DMS 273 (cell line): Measurements from ENCODE around the gene IRAG1.

ENCODE experiments used
- DNase-seq: peaks from one replicate; lab custom pipeline; 2025; ENCODE audit not compliant: unreplicated experiment; lab: John Stamatoyannopoulos, UW

IRAG1 gene, protein sequence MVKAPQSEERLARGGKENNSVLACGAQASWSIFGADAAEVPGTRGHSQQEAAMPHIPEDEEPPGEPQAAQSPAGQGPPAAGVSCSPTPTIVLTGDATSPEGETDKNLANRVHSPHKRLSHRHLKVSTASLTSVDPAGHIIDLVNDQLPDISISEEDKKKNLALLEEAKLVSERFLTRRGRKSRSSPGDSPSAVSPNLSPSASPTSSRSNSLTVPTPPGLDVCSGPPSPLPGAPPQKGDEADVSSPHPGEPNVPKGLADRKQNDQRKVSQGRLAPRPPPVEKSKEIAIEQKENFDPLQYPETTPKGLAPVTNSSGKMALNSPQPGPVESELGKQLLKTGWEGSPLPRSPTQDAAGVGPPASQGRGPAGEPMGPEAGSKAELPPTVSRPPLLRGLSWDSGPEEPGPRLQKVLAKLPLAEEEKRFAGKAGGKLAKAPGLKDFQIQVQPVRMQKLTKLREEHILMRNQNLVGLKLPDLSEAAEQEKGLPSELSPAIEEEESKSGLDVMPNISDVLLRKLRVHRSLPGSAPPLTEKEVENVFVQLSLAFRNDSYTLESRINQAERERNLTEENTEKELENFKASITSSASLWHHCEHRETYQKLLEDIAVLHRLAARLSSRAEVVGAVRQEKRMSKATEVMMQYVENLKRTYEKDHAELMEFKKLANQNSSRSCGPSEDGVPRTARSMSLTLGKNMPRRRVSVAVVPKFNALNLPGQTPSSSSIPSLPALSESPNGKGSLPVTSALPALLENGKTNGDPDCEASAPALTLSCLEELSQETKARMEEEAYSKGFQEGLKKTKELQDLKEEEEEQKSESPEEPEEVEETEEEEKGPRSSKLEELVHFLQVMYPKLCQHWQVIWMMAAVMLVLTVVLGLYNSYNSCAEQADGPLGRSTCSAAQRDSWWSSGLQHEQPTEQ

DNA sequence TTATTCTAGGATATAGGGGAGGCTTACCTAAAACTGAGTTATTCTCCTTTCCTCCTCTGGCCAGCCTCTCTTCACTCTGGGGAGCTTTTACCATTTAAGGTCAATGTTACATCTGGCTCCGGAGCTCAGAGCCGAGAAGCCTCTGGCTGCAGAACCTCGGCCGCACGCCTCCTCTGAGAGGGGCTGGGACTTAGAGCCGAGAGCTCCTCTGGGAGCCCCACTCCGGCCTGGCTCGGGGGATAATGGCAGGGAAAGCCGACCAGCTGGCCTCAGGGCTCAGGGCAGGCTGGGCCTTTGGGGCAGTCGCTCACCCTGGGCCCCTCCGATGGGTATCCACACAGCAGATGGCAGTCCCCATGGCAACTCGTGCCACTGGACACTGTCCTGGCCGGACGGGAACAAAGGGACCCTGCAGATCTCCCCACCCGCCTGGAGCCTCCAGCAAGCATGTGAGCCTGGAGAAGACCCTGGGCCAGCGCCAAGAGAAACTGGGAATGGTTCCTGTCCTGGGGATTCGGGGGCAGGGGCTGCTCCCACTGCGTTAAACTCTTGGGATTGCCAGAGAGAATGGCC, at the start of gene IRAG1:
Gene IRAG1 (minus strand): TSS at position 247 of the 573 bp plus-strand sequence. CDS start 153 bp downstream, at position 94.
- DNase-seq: peak; percentile 61

DNA sequence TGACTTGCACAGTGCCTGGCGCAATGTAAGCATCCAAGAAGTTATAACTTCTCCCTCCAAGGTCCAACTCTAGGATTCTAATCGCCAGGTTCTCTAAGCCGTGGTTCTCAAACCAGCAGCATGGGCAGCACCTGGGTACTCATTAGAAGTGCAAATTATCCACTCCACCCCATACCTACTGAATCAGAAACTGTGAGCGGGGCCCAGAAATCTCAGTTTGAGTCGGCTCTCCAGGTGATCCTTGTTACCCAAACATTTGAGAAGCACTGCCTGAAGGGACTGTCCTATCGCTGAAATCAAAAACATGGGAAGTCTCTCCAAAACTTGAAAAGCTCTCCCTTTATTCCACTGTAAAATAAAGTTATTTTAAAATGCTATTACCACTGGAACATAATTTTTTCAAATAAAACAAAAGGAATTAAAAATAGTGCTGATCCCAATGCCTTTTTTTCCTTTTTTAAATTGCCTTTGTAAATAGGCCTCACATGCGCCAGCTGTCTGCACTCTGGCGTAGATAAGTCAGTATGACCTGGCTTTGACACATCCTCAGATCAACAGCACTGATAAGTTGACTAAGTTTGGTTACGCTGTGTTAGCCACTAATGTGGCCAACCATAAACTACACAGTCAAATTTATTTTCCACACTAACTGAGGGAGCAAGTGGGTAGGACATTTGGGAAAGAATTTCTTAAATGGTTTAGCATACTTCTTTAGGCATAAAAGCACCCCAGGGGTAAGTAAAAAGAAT, 49.1 kb upstream of the IRAG1 start:
- peak; percentile 6 for DNase-seq

DNA sequence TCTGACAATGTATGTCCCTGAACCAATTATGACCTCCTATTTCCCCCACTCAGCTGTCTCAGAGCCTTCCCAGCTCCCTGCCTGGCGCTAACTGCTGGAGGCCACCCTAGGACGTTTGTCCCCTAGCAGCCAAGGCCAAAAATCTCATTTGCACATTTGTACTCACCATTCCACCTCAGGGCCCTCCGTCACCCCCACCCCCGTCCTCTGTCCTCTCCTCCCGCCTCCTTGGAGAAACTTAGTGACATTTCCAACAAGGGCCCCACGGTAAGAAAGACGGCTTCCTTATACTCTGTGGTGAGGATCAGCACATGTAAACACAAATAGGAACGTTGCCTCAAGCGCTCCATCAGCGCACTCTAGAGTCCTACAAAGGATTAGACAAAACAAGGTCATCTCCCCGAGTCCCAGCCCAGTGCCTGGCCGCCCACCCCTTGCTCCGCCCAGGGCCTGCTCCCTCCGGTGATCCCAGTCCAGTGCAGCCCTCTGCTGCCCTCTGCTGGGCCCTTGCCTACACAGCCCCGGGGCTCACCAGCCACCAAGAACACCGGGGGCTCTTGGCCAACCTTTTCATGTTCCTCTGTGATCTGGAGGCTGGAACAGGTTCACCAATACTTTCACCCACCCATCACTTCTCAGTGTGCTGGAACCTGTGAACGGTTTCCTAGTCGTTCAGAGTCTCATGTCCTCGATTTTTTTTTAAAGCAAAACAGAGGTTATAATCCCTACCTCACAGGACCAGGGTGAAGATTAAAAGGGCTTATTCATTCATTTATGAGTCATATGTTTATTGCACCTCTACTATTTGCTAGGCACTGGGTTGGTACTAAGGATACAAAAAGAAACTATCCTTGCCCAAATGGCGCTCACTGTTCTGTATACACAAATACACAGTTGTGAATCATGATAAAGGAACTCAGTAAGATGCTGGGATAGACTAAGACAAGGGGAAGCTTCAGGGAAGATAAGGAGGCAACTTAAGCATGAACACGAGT, 42.2 kb upstream of the IRAG1 start:
- DNase-seq: peak; percentile 94

DNA sequence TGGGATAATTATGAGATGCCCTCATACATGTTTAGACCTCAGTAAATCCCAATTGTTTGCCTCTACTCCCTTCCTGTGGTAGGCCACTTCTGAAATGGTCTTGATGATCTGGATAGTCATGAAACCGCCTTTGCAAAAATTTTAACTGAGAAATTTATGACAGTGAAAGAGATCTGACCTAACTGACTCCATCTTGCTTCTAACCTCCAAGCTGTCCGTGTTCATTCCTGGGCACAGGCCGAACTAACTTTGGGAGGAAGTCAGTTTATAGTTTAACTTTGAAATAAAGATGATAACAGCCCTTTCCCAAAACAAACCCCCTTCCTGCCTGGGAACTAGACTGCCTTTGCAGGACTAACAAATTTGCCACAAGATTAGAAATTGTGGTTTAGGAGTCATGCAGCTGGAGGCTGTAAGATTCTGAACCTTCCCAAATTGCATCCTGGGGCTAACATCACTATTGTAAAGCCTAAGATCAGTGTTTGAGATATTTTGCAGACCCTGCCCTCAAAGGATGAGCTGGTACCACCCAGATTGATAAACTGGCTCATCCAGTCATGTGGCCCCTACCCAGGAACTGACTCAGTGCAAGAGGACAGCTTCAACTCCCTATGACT, 37.6 kb upstream of the IRAG1 start:
- no peak for DNase-seq

DNA sequence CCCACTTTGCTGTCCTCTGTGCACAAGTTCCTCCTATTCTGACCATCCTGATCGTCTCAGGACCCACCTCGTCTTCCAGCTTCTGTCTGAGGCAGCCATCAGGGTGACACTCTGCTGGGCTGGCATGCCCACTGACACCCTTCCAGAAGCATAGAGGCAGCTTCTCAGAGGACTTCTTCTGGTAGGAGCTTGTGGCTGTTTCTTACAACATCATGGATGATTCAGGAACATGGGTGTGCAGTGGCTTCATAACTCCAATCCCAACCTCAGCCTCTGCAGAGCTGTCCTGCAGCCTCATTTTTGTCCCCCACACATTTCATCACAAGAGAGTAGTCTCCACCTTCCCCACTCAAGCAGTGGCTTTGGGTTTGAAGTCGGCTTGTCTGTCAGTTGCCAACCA, 36.6 kb upstream of the IRAG1 start:
- no peak for DNase-seq

DNA sequence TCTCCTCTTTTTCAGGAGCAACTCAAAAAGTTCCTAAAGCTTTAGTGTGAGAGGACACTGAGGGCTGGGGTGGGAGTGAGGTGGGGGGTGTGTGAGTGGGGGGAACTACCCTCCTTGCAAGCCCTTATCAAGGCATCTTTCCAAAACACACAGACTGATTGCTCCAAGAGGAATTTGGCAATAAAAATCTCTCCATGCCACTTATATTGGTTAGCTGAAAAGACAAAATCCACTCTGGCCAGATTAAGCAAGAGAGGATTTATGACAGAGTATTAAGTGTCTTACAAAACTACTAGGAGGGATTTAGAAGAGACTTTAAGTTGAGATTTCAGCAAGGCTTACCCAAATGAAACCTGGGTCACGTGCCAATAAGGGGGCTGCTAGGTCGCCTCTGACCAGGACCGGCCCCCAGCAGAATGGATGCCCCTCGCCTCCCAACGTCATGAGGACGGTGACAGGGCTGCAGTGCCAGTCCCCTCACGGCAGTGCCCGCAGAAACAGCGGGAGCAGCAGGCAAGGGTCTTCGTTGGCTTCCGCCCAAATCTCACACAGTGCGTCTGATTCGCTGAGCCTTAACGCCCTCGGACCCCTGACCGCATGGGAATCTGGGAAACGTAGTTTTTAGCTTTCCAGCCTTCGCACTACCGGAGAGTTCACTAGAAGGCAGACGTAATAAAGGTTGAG, 35.4 kb upstream of the IRAG1 start:
- no peak for DNase-seq

DNA sequence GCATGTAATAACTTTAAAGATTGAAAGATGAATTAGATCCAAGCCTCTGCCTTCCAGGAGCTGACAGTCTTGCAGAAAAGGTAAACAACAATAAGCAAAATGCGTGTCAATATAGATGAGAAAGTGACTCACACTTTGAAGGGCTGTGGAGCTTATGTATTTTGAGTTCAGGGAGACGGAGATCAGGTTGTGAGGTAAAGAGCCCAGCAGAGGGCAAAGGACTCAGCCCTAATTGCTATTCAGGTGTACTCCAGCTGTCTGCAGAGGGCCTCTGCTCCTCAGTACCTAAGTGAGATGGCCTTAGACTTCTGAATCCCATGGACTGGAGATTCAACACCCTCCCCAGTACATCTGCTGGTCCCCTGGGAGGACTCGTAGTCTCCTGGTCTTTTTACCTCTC, 34.6 kb upstream of the IRAG1 start:
- no peak for DNase-seq

DNA sequence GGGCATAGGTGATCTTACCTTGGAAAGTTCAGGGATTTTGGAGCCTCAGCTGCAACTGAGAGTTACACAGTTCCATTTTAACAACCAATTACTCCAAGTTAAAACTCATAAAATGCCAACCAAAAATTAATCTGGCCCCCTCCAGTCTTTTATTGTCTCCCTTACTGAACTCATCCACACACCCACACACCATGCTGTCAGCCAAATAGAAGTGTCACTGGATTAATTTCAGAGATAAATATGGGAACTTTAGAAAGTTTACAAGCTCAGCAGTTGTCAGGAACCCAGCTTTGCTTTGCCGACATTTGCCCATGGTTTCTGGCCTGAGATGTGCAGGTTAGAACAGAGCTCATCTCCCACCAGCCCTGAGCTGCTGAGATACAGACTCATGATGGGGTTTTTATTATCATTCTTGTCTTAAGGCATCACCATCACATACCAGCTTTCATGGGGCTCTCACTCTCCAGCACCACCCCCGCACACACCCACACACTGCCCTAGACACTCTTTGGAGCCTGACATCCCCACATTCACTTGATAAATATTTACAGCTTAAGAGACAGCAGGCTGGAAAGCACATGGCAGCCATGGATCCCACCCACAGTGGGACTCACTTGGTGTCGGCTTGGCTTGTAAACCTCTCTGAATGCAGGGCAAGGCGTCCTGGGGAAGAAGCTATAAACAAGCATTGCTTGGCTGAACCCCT, 33.7 kb upstream of the IRAG1 start:
- no peak for DNase-seq

DNA sequence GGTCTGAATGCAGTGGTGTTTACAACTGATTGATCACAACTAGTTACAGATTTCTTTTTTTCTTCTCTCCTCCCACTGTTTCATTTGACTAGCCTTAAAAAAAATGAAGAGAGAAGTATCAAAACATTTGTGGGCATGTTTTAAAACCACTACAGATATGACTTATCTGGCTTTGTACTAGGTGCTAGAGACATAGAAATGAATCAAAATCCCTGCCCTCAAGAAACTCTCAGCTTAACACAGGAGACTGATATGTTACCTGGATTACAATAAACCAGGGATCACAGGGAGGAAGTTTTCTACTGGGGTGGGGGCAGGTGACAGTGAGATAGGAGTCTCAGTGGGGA, 32.3 kb upstream of the IRAG1 start:
- no peak for DNase-seq

DNA sequence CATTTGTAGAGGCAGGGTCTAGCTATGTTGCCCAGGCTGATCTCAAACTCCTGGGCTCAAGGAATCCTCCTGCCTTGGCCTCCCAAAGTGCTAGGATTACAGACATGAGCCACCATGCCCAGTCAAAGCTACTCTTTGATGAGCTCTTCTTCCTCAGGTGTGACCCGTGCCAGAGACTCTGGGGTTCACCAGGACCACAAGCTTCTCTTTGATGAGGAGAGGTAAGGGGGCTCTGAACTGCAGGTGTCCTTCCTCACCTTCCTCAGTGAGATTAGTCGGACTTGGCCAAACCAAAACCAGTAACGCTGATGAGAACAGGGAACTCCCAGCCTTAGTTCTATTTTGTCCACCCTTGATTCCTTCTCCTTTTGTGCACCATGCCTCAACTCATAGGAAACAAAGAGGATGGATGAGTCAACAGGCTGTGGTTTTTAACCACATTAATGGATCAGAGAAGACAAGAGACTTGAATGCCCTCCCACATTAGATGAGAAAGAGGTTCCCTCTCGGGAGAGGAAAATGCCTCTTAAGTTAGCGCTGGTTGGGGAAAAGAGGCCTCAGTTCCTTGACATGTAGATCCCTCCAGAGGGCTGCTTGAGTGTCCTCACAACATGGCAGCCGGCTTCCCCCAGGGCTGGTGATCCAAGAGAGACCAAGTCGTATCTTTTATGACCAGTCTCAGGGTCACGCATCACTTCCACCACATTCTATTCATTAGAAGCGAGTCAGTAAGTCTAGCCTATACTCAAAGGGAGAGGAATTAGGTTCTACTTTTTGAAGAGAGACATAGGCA, 31.8 kb upstream of the IRAG1 start:
- no peak for DNase-seq

DNA sequence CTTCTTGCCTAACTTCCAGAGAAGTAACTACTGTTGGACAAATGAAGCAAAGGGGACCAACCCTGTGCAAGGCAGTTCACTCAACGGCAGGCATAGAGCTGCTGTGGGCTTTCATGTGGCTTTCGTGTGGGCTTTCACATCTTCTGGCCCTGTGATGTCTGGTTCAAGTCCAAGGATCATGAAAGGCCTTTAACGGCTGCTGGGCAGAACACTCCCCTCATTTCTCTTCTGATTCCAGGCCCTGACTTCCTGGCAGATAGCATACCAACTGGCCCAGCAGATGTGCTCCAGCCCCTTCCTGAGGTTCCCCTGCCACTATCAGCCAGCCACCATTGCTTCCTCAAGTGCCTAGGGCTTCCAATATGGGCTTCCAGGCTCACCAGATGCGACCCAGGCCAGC, 28.8 kb upstream of the IRAG1 start:
- DNase-seq: no peak

DNA sequence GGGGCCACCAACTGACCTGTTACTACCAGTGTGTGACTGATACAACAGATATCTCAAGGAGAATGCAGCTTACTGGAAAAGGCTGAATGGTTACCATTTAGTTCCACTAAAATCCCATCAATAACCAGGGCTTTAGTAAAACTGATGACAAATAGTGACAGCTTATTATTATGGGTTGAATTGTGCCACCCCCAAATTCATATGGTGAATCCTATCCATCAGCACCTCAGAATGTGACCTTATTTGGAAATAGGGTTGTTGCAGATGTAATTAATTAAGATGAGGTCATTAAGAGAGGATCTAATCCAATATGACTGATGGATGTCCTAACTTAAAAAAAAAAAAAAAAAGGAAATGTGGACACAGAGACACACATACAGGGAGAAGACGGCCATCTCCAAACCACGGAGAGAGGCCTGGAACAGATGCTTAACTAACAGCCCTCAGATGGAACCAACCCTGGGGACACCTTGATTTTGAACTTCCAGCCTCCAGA, 27.4 kb upstream of the IRAG1 start:
- no peak for DNase-seq

DNA sequence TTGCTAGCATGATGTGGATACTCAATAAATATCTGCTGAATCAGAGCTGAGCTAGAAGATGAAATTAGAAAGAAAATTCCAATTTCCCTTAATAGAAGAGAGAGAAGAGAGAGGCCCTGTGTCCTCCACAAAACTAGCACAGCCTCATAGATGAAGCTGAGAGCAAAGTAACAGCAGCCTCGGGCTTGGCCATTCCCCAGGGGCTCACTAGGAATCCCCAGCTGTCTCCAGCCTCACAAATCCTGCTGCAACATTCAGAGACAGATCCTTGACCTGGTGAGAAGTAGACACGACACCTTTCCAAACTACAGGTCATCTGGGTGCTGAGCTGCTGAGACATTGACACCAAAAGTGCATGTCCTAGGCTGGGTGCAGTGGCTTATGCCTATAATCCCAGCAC, 26.1 kb upstream of the IRAG1 start:
- DNase-seq: peak; percentile 8

DNA sequence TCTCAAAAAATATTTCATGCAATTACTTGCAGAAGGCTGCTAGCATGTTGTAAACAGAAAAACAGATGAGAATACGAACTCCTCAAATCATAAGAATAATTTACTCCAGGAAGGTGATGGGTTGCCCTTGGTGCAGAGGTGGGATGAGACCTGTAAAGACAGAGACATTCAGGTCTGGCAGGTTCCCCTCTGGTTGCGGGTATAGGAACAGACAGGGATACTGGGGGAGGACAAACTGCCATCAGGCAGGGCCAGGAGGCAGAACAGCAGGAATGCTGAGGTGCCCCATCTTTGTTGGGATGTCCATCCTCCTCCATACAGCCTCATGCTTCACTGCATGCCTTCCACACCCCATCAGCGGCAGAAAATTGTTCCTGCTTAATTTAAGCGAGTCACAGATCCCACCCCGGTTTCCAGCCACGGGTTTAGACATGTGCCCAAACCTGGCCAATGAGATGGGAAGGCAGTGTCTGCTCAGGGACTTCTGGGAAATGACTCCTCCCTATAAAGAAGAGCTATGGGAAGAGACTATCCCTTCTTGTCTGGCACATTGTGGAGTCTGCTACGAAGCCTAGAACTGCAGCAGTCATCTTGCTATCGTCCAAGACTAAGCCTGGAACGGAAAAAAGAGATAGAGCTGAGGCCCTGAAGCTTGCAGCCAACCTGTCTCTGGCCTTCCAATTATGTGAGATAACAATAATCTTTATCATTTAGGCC, 23.1 kb upstream of the IRAG1 start:
- DNase-seq: no peak

DNA sequence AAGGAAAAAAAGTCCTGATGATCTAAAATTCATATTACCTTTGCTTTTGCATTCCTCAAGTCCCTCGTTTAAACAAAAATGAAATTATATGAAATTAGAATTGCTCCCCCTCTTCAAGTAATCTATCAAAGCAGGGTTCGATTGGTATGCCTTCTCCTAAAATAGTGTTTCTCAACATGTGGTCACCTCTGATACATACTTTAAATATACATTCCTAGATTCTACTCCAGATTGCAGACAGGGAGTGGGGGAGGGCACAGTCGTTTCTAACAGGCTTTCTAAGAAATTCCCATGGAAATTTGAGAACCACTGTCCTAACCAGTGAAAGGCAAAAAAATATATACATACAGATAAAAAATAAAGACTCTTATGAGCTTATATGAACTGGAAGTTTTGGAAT, 22.6 kb upstream of the IRAG1 start:
- no peak for DNase-seq

DNA sequence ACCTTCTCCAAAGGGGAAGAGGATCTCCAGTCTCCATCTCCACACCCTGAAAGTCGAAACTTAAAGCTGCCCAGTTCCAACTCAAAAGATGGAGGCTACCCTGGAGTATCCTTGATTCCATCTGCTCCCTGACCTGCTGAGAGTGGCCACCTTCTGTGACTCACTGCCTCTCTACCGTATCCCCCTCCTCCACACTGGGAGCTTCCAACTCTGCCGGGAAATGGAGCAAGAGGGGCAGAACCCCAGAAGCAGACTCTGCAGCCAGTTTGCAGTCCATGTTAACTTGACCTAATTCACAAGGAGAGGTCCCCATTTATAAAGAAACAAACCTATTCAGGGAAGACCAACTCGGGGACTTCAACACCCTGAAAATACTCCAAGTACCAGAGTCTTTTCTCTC, 22.0 kb upstream of the IRAG1 start:
- no peak for DNase-seq
